ENCODE measurements around the gene ANO2.
"Not testable (repeated sequence)": the region's sequence is repeated elsewhere in the genome, so short reads cannot be mapped to it uniquely, and the experiment has no call there.

Gene ANO2

DNA sequence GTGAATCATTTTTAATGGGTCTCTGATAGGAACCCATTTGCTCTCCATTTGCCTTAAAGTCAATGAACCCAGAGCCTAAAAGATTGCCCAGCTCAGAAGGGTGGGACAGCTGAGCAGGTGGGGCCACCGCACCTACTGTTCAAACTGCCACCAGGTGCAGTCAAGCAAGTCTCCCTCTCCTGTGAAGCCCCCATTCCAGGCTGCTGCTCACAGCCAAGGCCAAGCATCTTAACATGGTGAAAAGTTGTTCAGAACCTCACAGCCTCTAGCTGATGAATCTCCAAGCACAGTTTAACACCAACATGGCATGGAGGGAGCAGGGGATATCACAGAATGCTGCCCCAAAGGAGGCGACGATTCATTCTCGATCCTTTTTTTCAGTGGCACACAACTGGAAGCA, 29.5 kb downstream of the ANO2 start:
- no peak for DNase-seq

DNA sequence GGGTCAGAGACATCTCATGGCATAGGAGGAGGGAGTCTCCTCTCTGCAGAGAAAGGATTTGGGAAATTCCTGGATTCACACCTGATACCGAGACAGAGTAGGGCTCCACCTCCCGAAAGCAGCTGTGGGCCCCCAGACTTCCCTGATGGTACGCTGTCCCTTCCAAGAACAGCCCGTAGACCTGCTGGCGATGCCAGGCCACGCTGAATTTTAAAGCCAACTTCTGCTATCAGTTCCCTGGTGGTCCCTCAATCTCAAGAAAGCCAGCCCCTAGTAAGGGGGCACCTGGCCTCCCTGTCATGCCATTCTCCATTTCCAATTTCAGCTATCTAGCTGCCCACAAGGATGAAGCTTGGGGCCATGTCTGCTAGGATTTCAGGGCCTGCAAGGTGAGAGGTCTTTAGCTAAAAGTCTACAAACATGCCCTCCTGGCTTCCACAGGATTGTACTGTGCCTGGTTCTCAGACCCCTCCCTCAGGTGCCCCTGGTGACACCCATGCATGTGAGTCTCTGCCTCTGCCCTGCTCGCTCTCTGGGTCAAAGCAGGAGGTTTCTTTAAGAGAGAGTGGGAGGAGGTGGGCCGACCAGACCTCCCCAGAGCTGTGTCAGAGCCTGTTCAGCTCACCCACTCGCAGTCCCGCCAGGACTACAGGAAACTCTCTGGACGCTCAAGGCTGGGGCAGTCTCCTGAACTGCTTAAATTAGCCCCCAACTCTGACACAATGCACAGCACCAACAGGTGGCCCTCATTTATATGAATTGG, 30.5 kb downstream of the ANO2 start:
- DNase-seq, result no peak

DNA sequence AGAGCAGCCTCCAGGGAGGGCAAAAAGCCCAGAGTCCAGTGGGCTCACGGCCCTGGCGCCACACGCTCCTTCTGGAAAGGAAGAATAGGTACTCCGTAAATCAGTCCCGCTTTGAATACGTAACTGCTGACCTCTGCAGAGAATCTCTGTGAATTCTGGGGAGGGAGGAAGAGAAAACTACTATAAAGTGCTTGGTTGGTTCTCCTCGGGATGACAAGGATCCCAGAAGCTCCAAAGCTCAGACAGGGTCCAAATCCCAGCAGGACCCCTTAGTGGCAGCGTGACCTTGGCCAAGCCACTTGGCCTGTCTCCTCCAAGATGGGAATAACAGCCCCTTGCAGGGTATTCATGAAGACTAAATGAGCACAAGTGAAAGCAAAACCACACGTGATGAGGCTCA, 31.7 kb downstream of the ANO2 start:
- DNase-seq, result peak; percentile 16

- DNase-seq, result no peak
Observed at GRCh38 chr12:5912437-5913334, 32.4 kb downstream of the ANO2 start.

DNA sequence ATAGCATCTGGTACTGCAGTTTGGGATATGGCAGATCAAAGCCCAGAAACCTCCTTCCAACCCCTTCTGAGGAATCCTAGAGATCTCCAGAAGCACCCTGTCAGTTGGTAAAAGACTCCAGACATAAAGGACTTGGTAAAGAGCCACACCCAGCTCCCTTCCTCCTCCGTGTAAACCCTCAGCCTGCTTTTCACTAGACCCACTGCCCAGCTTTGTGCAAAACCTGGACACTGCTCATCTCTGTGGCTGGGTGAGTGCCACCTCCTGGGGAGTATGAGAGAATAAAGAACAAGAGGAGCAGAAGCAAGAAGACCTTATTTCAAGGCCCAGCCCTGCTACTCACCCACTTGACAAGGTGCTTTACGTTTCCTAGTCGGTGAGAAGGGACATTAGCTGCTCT, 33.0 kb downstream of the ANO2 start:
- DNase-seq, result no peak

GRCh38 chr12:5910790-5911548, 34.1 kb downstream of the ANO2 start:
- DNase-seq, result no peak

DNA sequence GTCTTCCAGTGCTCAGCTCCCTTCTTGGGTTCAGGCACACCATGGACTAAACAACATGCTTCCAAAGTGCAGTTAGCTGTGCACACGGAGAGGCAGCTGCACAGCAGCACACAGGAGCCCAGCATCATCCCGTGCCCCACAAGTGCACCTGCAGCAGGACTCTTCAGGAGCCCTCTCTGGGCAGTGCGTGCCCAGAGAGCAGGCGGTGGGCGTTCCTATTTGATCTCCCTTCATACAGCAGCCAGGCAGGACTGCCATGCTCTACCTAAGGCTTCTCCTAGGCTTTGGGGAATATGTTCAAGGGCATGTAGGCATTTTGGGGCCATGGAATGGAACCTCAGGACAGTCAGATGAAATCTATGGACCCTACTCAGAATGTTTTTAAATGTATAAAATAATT, 35.5 kb downstream of the ANO2 start:
- DNase-seq, result no peak

- DNase-seq, result no peak
Observed at GRCh38 chr12:5908251-5908650, 36.8 kb downstream of the ANO2 start.

GRCh38 chr12:5907807-5908206, 37.3 kb downstream of the ANO2 start:
- no peak for DNase-seq

DNA sequence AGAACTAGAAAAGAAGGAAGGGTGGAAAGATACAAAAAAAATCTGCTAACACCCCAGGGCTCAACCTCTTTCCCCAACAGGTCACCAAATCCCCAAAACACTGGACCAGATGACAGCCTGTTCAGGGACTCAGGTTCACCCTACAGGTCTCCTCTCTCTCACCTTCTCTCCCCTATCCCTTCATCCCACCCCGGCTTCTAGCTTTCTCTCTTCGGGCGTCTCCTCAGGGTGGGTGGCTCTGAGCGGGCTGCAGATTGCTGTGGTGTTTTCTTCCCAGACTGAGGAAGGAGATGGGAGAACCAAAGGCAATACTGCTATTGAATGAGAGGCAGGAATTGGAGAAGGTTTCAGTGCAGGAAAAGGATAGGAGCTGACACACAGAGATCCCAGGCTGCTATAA, 39.3 kb downstream of the ANO2 start:
- no peak for DNase-seq

DNA sequence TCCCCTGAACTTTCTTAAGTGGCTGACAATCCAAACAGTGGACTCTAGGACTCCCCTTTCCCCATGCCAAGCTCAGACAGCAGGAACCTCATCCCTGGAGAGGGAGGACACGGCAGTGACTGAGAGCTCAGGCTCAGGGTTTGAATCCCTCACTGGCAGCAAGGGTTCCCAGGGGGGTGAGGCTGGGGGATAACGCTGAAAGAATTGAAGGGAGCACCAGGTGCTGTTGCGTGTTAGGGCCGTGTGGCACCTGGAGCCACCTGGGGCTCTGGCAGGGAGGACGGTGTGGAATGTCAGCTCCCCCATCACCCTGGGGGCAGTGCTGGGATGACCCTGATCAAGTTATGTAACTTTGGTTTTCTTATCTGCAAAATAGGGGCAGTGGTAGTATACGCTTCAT, 40.1 kb downstream of the ANO2 start:
- DNase-seq, result no peak

DNA sequence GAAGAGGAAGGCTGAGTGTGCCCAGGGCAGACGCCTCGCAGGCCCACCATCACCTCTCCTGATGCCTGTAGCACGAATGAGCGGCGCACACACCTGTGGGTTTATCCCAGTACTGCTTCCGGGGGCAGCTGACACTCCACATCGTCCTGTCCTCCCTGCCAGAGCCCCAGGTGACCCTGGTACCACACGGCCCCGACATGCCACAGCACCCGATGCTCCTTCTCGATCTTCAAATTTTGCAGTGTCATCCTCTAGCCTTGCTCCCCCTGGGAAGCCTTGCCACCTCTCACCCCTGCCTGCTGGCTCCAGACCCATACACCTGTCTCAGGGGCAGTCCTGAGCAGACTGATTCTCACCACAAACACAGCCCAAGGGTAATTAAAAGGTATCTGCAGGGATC, 40.6 kb downstream of the ANO2 start:
- DNase-seq, result no peak

DNA sequence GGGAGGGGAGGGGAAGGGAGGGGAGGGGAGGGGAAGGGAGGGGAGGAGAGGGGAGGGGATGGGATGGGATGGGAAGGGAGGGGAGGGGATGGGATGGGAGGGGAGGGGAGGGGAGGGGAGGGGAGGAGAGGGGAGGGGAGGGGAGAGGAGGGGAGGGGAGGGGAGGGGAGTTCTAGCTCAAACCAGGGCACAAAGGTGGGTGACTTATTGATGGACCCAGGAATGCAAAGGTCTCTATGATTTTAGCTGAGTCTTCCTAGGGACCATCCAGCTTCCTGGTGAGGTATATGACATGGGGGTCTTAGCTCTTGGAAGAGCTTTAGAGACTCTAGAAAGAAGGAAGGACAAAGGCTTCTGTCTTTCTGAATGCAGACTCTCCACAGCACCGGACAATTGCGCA, 42.3 kb downstream of the ANO2 start:
- no peak for DNase-seq

DNA sequence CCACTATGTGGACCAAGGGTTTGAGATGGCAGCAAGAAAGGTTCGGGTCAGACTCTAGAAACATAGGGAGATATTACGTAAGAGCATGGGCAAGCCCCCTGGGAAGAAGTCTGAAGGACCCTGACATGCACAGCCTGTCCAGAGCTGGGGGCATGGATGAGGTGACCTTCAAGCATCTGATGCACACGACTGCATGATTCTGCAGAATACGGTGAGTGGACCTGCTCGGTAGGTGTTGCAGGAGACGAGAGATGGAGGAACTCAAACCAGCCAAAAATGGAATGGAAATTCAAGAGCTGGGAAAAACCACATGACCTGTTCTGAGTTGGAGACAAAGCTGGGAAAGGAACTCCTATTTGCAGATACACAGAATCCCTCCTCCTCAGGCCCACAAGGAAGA, 43.6 kb downstream of the ANO2 start:
- DNase-seq, result no peak

DNA sequence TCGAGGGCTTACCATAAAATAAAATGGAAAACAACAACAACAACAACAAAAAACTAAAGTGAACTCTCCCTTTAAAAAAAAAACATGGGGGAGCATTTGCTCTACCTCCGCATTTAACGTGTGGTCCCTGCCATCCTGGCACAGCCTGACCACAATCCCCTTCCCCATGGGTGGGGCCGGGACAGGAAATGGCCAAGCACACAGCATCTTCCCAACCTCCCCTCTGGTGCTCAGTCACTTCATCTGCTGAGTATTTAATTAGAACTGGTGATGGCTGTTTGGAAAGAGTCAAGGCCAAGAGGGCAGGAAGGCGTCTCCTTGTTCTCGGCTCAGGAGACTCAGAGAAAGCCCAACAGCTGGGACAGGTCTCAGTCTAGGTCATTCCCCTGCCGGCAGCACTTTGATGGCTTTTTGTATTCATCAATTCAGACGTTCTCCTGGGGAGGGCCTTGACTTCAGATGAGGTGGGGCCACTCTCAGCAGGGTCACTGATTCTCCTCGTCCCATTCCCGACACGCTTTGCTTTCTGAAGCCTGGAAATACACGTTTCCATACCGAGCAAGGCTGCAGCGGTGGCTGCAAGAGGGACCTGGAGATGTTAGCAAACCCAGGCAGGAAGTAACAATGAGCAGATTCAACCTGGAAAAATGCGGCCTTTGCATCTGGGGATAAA, 44.4 kb downstream of the ANO2 start:
- no peak for DNase-seq

DNA sequence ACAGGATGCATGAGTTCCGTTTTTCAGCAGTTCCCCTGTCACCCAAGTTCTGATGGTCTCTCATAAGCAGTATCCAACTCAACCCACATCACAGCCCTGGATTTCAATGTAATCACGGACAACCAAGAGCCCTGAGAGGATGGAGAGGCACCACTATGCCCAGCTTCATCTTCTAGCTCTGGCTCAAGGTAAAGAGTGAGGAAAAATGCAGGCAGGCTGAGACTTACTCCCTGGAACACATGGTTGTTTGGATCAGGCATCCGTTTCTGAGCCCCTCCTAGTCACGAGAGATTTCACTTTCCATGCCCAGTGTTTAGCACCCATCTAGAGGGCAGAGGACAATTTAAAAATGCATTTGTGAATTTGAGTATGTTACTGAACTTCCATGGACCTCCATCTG, 45.0 kb downstream of the ANO2 start:
- DNase-seq, result no peak

GRCh38 chr12:5899675-5900074, 45.4 kb downstream of the ANO2 start:
- DNase-seq, result no peak

DNA sequence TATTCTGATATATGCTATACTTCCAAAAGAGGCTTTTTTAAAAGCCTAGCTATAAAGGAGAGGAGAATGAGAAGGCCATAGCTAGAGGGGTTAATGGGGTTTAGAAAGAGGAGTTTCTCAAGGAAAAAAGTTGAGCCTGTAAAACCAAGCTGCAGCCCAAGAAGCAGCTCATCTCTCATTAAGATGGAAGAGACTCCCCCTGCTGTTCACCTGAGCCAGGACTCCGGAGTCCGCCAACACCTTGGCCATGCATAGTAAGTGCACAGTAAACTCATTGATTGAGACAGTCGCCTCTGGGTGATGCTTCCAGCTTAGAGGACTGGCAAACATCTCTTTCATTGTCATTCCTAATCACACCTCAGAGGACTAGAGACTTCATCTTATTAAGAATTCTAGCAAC, 46.2 kb downstream of the ANO2 start:
- no peak for DNase-seq

DNA sequence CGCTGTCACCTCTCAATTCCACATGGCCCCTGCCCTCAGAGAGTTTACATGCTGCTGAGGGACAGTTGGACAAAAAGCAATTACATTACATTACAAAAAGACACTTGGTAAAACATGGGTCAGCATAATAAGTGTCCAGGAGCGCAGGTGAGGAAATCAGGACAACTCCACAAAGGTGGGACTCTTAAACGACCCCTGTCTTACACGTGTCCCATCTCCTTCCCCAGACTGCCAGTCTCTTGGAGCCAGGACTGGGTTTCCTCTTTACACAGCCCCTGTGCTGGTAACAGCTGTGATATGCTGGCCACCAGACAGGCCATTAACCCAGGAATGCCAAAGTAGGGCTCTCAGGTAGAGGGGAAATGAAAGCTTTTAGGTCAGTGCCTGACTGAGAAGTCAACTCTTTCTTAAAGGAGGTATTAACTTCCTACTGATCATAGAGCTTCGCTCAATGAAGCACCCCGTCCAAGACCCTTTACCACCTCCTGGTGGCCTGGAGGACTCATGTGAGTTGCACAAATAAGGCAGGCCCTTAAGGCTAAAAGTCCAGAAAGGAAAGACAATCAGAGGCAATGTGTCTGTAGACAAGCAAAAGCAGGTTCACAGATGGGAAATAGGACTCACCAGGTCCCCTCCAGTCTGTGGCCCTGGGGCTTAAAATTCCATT, 55.5 kb downstream of the ANO2 start:
- no peak for DNase-seq

GRCh38 chr12:5888816-5889315, 56.2 kb downstream of the ANO2 start:
- DNase-seq, result no peak

GRCh38 chr12:5887819-5888218, 57.2 kb downstream of the ANO2 start:
- not testable (repeated sequence) for DNase-seq

- DNase-seq, result no peak
Observed at GRCh38 chr12:5884866-5885265, 60.2 kb downstream of the ANO2 start.
